GM12872 (cell line): ENCODE measurements around the gene SAMD14.

ENCODE experiments used
- CTCF ChIP-seq: IDR thresholded peaks from 3 replicates; pipeline ENCODE4 v1.5.1; 2011; ENCODE audit warnings: low read depth, mild to moderate bottlenecking, low read length, moderate library complexity; ENCODE audit not compliant: insufficient read depth

SAMD14 gene

GRCh38 chr17:50111673-50112655 lies 18.0 kb downstream of the SAMD14 start:
- no peak for TF ChIP-seq CTCF

GRCh38 chr17:50110591-50111349 lies 19.2 kb downstream of the SAMD14 start:
- no peak for TF ChIP-seq CTCF

GRCh38 chr17:50109785-50110184 lies 20.2 kb downstream of the SAMD14 start:
- TF ChIP-seq CTCF = no peak

GRCh38 chr17:50109207-50109606 lies 20.8 kb downstream of the SAMD14 start:
- no peak for TF ChIP-seq CTCF

GRCh38 chr17:50108556-50108955 lies 21.4 kb downstream of the SAMD14 start:
- TF ChIP-seq CTCF = no peak

GRCh38 chr17:50107790-50108414 lies 22.1 kb downstream of the SAMD14 start:
- no peak for TF ChIP-seq CTCF
